ENCODE data around the gene TMEM95. TPM values are rescaled to one million over a fixed set of nuclear protein-coding genes. Genes with fewer than 3 reads are reported as not detected.
A peak's percentile ranks its signal among the peaks of the same experiment; 100 is the strongest.

Gene TMEM95
- total and polyA plus RNA-seq, 10 of the 15 experiments (the other 5 are each of a cell fraction or from before 2014, with no cell fraction given), result 0.05 to 0.28 TPM; not detected in 8

DNA sequence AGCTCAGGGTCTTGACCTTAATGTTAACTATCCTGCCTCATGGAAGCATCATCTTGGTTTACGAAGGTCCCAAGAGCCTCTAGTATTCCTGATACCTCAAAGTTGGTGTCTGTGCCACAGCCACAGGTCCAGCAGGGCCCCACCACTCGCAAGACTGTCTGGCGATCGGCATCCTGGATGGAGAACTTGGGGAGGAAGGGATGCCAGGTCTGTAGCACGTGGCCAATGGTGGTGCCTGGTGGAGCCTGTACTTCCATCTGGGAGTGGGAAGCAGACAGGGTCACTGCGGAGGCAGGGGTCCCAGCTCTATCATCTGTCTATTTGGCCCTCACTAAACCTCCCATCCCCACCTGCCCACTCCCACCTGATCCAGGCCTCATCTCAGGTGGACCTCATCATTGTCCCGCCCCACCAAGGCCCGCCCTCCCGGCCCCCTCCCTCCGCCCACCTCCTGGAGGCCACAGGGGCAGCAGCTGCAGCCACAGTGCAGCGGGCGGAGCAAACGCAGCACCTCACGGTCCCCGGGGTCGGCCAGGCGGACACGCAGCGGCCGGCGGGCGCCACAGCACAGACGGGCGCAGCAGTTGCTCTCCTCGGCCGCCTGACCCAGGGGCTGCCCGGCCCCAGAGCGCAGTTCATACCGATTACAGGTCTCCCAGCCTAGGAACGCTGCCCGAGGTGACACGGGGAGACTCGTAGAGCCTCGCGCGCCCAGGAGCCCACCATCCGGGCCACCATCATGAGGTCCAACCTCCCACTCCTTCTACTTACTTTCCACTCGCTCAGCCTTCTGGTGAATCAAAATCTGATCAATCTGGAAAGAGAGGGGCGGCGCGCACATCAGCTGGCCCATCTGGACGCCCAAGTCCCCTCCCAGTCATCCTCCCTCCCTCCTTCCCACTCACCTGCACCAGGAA, 38.0 kb downstream of the TMEM95 start:
- intact Hi-C loops (cut with micrococcal nuclease; ENCODE audit: unreplicated experiment) (no loop called here), in situ Hi-C loops (cut with MboI) (no loop called here)
- no peak for ATAC-seq
- no peak for FAIRE-seq
- Histone ChIP-seq H3K27ac (ENCODE audit: control insufficient read depth, insufficient read depth) (no peak overlapping the region; the same call in 1 of the 2 replicates), H3K79me2 (ENCODE audit: control insufficient read depth, insufficient read depth, low read length) (peaks cover 2% of the 10 kb centered on the region), H3K4me3 (peak overlapping the region; percentile 80), H3K4me1 (ENCODE audit: control insufficient read depth, insufficient read depth, low read length) (no peaks in the 10 kb centered on the region), H4K20me1 (ENCODE audit: control insufficient read depth, insufficient read depth) (no peaks in the 10 kb centered on the region), H3K4me2 (ENCODE audit: control insufficient read depth, insufficient read depth) (peak overlapping the region; percentile 96), H3K9me3 (replicated peaks; ENCODE audit: control insufficient read depth, insufficient read depth, low read length) (no peaks in the 10 kb centered on the region), H3K36me3 (ENCODE audit: control insufficient read depth in 2 of 2, insufficient read depth in 2 of 2, low read length in 1 of 2) (no peaks in the 10 kb centered on the region), H2AFZ (ENCODE audit: control insufficient read depth, low read depth, low read length) (no peak overlapping the region; the same call in 1 of the 2 replicates), H3K27me3 (replicated peaks in 1 of 2; ENCODE audit: control insufficient read depth in 2 of 2, insufficient read depth in 2 of 2, low read length in 1 of 2) (no peaks in the 10 kb centered on the region), H3K9ac (ENCODE audit: control insufficient read depth, insufficient read depth, low read length) (peak overlapping the region; percentile 85)
- no peak for DNase-seq (ENCODE audit: low read depth, low spot score)
- ChIA-PET POLR2A (interaction anchor here (0.7 to 3.2 kb wide), 2 partner anchors 10 to 26 kb away, joined by 3 to 23 read pairs; partner anchors contain the start of gene TMEM256), RAD21 (ENCODE audit: unreplicated experiment) (interaction anchor here (1.0 to 1.3 kb wide), 2 partner anchors 156 to 168 kb away, joined by 3 read pairs; partner anchors contain the start of gene TNFSF12), CTCF (interaction anchor here (0.6 to 1.5 kb wide), 2 partner anchors 94 to 168 kb away, joined by 3 to 10 read pairs; partner anchors contain the start of gene SENP3), SMC1A (ENCODE audit: uncharacterized antibody, unreplicated experiment) (no interaction called here)
- TF ChIP-seq NR2C1 (IDR thresholded peaks at IDR 0.05) (no peak), POLR2AphosphoS5 (IDR thresholded peaks at IDR 0.05; ENCODE audit: low read length) (no peak), ESRRA (IDR thresholded peaks at IDR 0.05; ENCODE audit: low read length) (no peak), IKZF2 (IDR thresholded peaks at IDR 0.05) (no peak), YBX1 (IDR thresholded peaks at IDR 0.05) (no peak), NFIC (IDR thresholded peaks at IDR 0.05; ENCODE audit: low read depth, low read length) (no peak)
- TF ChIP-seq, protein P1, sequence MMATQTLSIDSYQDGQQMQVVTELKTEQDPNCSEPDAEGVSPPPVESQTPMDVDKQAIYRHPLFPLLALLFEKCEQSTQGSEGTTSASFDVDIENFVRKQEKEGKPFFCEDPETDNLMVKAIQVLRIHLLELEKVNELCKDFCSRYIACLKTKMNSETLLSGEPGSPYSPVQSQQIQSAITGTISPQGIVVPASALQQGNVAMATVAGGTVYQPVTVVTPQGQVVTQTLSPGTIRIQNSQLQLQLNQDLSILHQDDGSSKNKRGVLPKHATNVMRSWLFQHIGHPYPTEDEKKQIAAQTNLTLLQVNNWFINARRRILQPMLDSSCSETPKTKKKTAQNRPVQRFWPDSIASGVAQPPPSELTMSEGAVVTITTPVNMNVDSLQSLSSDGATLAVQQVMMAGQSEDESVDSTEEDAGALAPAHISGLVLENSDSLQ (IDR thresholded peaks at IDR 0.05), result no peak
- no TSS peak for BruUV-seq (replicated peaks)
- WGBS (ENCODE audit: insufficient coverage, insufficient replicate concordance, low lambda C conversion rate, missing lambda C conversion rate), result 77% methylated on average over 24 of the region's 42 CpGs

Measured in GM12878 (cell line).